Mucosa of descending colon (tissue), 3 donors: ENCODE results near the gene GP9. TPM values are rescaled to one million over a fixed set of nuclear protein-coding genes. Genes with fewer than 3 reads are reported as not detected.

ENCODE experiments used
- ATAC-seq: fragments of 200-7000 bp; cut with Tn5 transposase; one replicate; pipeline ENCODE4 v1.9.1; 2020; ENCODE audit warnings: mild to moderate bottlenecking, moderate library complexity
- DNase-seq, 3 donors: peaks; one replicate each; pipeline ENCODE4 v3.0.0-alpha.2; 2020
- H3K36me3 ChIP-seq: fragments of 200-600 bp; one replicate; pipeline ENCODE4 v1.8.0; 2021; ENCODE audit warnings: low read depth, mild to moderate bottlenecking
- H3K4me1 ChIP-seq: fragments of 200-600 bp; one replicate; pipeline ENCODE4 v1.8.0; 2021; ENCODE audit warnings: low read depth, mild to moderate bottlenecking
- H3K4me3 ChIP-seq: fragments of 200-600 bp; one replicate; pipeline ENCODE4 v1.8.0; 2021; ENCODE audit warnings: mild to moderate bottlenecking
- H3K9me3 ChIP-seq: fragments of 200-600 bp; one replicate; pipeline ENCODE4 v1.8.0; 2021; ENCODE audit warnings: mild to moderate bottlenecking
- intact Hi-C, 2 donors: fragments of 100-400 bp; cut with DNase I in 1 of 2; cut with micrococcal nuclease in 1 of 2; formaldehyde crosslinking; loops; one replicate each; pipeline versions ENCODE4 v1.11.0 to v1.11.1; 2022; cut with DNase I, micrococcal nuclease
- total RNA-seq, 3 donors: library from RNA; stranded (reverse); fragmentation: NEBNext Ultra II Directional in 2 of 3; extraction: Animal tissue kit (Norgen Biotek cat#: 25700) in 2 of 3; gene quantifications; one replicate each; pipeline versions ENCODE4 v1.2.1 to v1.2.4, GENCODE V29; 2021 to 2023
- TF ChIP-seq, protein P1 (sequence below): fragments of 200-600 bp; IDR thresholded peaks from one replicate; pipeline ENCODE4 v1.8.0; 2022; ENCODE audit warnings: antibody characterized with exemption, mild to moderate bottlenecking
- donor health status: DM: no; HTN: no; CAD: no; lungs with moderate emphysema.
- donor health status: DM: no; HTN: no; CAD: no.
- donor health status: DM: no; HTN: yes; CAD: no.

GP9 gene
- total RNA-seq, 3 donors from 2014 or later, result 0.90 TPM; not detected in 2

DNA sequence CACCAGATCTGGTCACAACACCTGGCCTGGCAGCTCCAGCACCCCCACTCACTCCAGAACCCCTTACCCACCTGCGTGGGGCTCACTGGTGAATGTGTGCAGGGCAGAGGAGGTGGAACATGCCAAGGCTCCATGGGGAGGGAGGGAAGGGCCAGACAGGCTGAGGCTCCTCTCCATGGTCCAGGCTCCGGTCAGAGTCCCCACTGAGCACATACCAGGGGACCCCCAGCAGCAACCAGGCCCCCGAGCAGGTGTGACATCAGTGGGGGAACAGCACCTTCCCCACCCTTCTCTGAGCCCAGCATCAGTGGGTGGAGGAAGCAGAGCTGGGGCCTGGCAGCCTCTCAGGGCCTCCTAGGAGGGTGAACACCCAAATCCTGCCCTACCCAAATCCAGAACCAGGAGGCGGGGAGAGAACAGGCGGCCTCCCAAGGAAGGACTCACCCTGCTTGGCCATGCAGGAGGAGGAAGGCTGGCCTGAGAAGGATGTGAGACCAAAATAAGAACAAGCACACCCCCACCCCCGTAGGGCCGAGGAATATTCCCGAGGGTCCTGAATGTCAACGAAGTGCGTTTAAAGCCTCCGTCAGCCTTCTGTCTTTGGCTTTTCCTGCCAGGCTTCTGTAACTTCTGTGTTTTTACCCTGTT is 1.1 kb upstream of the GP9 start:
- ATAC-seq, result no peak
- Histone ChIP-seq H3K4me1 (peaks cover 43% of the 10 kb centered on the region), H3K36me3 (no peaks in the 10 kb centered on the region), H3K9me3 (no peaks in the 10 kb centered on the region), H3K4me3 (no peak overlapping the region)
- TF ChIP-seq, protein P1, sequence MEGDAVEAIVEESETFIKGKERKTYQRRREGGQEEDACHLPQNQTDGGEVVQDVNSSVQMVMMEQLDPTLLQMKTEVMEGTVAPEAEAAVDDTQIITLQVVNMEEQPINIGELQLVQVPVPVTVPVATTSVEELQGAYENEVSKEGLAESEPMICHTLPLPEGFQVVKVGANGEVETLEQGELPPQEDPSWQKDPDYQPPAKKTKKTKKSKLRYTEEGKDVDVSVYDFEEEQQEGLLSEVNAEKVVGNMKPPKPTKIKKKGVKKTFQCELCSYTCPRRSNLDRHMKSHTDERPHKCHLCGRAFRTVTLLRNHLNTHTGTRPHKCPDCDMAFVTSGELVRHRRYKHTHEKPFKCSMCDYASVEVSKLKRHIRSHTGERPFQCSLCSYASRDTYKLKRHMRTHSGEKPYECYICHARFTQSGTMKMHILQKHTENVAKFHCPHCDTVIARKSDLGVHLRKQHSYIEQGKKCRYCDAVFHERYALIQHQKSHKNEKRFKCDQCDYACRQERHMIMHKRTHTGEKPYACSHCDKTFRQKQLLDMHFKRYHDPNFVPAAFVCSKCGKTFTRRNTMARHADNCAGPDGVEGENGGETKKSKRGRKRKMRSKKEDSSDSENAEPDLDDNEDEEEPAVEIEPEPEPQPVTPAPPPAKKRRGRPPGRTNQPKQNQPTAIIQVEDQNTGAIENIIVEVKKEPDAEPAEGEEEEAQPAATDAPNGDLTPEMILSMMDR, result no peak
- peak in 1 of 3 donors; percentile 41 for DNase-seq
- intact Hi-C loops, result loop anchor here in 1 of 2 donors (10.0 kb wide), 1 partner anchor 185 kb away; the partner anchor contains the start of gene COPG1

DNA sequence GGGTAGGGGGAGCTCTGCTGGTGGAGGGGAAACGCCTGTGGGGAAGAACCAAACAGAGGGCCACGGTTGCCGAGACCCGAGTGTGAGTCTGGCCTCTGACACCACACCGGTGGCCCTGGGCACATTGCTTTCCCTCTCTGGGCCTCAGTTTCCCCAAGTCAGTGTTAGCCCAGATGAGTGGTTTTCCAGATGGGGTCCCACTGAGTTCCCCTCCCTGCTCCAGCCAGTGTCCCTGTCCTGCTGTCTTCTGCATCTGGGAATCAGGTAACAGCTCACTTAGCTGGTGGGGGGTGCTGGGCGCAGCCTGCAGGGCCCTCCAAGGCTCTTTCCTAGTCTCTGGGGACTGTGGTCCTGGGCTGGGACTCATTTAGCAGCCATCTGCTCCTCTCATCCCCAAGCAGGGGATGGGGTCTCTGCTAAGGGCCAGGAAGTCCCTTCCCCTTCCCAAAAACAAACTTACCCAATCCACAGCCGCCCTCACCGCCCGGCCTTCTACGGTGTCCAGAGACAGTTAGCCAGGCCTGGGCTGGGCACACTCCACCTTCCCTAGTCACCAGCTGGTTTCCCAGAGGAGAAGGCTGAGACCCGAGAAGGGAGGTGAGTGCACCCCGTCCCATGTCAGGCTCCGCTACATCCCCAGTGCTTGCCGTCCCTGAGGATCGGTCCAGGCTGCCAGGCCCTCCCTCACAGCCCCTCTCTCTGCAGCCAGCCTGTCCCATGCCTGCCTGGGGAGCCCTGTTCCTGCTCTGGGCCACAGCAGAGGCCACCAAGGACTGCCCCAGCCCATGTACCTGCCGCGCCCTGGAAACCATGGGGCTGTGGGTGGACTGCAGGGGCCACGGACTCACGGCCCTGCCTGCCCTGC is 676 bp downstream of the GP9 start:
- Histone ChIP-seq H3K4me3 (no peak overlapping the region), H3K9me3 (no peaks in the 10 kb centered on the region), H3K36me3 (no peaks in the 10 kb centered on the region), H3K4me1 (peaks cover 37% of the 10 kb centered on the region)
- TF ChIP-seq, protein P1, result no peak
- ATAC-seq, result no peak
- intact Hi-C loops, result no loop called here
- DNase-seq, result peak in 2 of 3 donors; percentile 27 to 28

DNA sequence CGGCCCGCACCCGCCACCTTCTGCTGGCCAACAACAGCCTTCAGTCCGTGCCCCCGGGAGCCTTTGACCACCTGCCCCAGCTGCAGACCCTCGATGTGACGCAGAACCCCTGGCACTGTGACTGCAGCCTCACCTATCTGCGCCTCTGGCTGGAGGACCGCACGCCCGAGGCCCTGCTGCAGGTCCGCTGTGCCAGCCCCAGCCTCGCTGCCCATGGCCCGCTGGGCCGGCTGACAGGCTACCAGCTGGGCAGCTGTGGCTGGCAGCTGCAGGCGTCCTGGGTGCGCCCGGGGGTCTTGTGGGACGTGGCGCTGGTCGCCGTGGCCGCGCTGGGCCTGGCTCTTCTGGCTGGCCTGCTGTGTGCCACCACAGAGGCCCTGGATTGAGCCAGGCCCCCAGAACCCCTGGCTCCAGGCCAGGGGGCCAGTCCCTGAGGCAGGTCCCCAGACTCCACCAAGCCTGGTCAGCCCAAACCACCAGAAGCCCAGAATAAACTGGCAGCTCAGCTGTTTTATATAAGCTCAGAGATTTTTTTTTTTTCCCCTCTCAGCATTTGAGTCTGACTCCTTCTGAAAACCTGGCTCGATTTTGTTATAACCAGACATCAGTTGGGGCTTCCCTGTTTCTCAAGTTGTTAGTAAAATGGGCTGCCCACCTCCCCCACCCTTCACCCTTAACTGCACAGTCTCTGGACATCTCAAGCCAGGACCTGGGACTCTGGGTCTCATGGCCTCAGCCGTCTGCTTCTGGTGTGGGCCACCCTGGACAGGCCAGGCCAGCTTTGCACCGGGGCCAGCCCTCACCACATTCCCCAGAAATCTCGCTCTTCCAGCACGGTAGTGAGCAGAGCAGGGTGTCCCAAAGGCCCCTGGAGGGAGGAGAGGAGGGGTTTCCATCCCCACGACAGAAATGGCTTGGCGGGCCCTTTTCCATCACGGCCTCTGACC is 1.6 kb downstream of the GP9 start:
- H3K9me3 ChIP-seq, result no peaks in the 10 kb centered on the region
- intact Hi-C loops, result no loop called here
- no peak for ATAC-seq
- H3K4me3 ChIP-seq, result no peak overlapping the region
- peak in 1 of 3 donors; percentile 52 for DNase-seq
- peaks cover 36% of the 10 kb centered on the region for H3K4me1 ChIP-seq
- TF ChIP-seq, protein P1, result no peak
- H3K36me3 ChIP-seq, result no peaks in the 10 kb centered on the region

DNA sequence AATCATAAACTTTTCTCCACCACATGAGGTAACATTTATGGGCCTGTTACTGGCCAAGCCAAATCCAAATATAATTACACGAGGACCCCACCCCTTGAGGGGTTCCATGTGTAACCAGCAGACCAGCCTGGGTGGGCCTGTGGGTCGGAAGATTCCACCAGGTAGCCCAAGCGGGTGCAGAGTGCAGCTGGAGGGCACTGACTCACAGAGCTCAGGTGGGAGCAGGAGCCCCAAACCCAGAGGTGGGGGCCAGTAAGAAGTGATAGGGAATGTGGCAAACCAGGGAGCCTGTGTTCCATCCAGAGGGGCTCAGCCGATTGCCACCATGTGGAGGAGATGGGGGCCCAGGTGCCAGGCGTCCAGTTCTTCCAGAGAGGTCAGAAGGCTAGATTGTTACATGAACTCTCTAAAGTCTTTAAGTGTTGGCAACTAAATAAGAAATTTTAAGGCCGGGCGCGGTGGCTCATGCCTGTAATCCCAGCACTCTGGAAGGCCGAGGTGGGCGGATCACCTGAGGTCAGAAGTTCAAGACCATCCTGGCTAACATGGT is 2.6 kb downstream of the GP9 start:
- Histone ChIP-seq H3K4me1 (peaks cover 33% of the 10 kb centered on the region), H3K36me3 (no peaks in the 10 kb centered on the region), H3K9me3 (peaks cover 2% of the 10 kb centered on the region), H3K4me3 (no peak overlapping the region)
- DNase-seq (peak in 2 of 3 donors; percentile 37 to 50), ATAC-seq (no peak)
- intact Hi-C loops, result no loop called here
- TF ChIP-seq, protein P1, result no peak
